ENCODE data around the gene EDRF1.

DNA sequence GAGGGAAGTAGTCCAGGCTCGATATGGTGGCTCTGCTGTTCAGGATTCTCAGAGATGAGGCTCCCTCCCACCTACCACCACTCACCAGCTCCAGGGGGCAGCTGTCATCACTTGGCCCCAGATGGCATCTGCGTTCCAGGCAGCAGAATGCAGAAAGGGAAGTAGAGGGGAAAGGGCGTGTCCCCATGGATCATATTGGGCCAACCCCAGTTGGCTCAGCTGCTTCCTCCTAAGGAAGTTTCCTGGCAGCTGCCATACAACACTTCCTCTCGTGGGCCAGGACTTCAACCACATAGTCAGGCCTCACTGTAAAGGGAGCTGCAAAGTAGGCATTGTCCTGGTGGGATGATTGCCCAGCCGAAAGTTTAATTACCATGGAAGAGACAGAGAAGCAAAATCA lies 34.9 kb upstream of the EDRF1 start:
- no peak for TF ChIP-seq CTCF (conservative IDR thresholded peaks at IDR 0.05 in 1 of 2, IDR thresholded peaks at IDR 0.05 in 1 of 2; ENCODE audit: extremely low read depth in 1 of 2, insufficient read depth in 1 of 2, low read depth in 1 of 2, low read length in 2 of 2)
- TF ChIP-seq EZH2 (IDR thresholded peaks at IDR 0.05; ENCODE audit: borderline replicate concordance, low read length), result no peak
